Measurements from ENCODE around the gene PRLR. TPM values are rescaled to one million over a fixed set of nuclear protein-coding genes. Genes with fewer than 3 reads are reported as not detected.
A peak's percentile ranks its signal among the peaks of the same experiment; 100 is the strongest.

Gene PRLR
- total and polyA plus RNA-seq, 2 of the 8 experiments (the other 6 are each of a cell fraction or from before 2014, with no cell fraction given), result 0.53 to 2.5 TPM

- H2BK12ac ChIP-seq (ENCODE audit: low read depth, low read length), result no peak overlapping the region
- no peak overlapping the region for H3K14ac ChIP-seq (ENCODE audit: insufficient read length)
- no peaks in the 10 kb centered on the region for H3K23me2 ChIP-seq (ENCODE audit: low read depth, low read length)
- H2BK20ac ChIP-seq (ENCODE audit: low read length), result no peak overlapping the region
- no peak overlapping the region for H2BK120ac ChIP-seq (replicated peaks; ENCODE audit: low read depth, low read length)
- H3K79me1 ChIP-seq (ENCODE audit: low read depth, low read length), result no peaks in the 10 kb centered on the region
- no peaks in the 10 kb centered on the region for H4K20me1 ChIP-seq (replicated peaks in 1 of 2; ENCODE audit: control insufficient read depth in 1 of 2, insufficient read depth in 2 of 2, low read length in 2 of 2)
- no peaks in the 10 kb centered on the region for H3K79me2 ChIP-seq (ENCODE audit: control insufficient read depth in 1 of 2, insufficient read depth in 2 of 2, low read length in 2 of 2)
- H2BK5ac ChIP-seq (ENCODE audit: low read depth, low read length), result no peak overlapping the region
- H3K36me3 ChIP-seq (ENCODE audit: control insufficient read depth in 2 of 4, insufficient read depth in 4 of 4, low read length in 3 of 4), result no peaks in the 10 kb centered on the region; a peak in 1 of 8 replicates
- no peak overlapping the region for H3K56ac ChIP-seq (replicated peaks; ENCODE audit: insufficient read length, low read depth, low read length)
- H3K4ac ChIP-seq (replicated peaks; ENCODE audit: insufficient read length, low read depth, low read length), result no peak overlapping the region
- no peak overlapping the region for H2BK15ac ChIP-seq (ENCODE audit: low read length)
- CTCF ChIA-PET (ENCODE audit: partially characterized antibody), result interaction anchor here (1.2 kb wide), 1 partner anchor 16 kb away, joined by 4 read pairs; no protein-coding TSS in a partner anchor
- no peak overlapping the region for H3K18ac ChIP-seq (ENCODE audit: extremely low read depth, low read length)
- no peaks in the 10 kb centered on the region for H3K27me3 ChIP-seq (replicated peaks in 1 of 4; ENCODE audit: control insufficient read depth in 3 of 4, extremely low read depth in 1 of 4, insufficient read depth in 3 of 4, low read length in 3 of 4)
- H4K8ac ChIP-seq (ENCODE audit: extremely low read depth, insufficient read depth, low read length), result no peak overlapping the region
- H3K27ac ChIP-seq (ENCODE audit: low read depth, low read length), result no peak overlapping the region
- no peak overlapping the region for H2AK5ac ChIP-seq (ENCODE audit: low read depth, low read length)
- H2AFZ ChIP-seq (ENCODE audit: low read length), result peak overlapping the region; percentile 35; the same call in 1 of the 2 replicates
- no peak overlapping the region for H3K9ac ChIP-seq (replicated peaks in 1 of 4; ENCODE audit: extremely low read depth in 1 of 4, low read depth in 3 of 4, low read length in 3 of 4)
- no peak overlapping the region for H3K4me2 ChIP-seq (ENCODE audit: insufficient read depth in 1 of 2, low read depth in 2 of 2, low read length in 2 of 2)
- 92% methylated on average over 5 of the region's 5 CpGs; no CpG with 5 or more reads in 1 of the 2 experiments for WGBS, 2 experiments (ENCODE audit: extremely low coverage in 1 of 2, insufficient coverage in 1 of 2, insufficient read length in 1 of 2, insufficient replicate concordance in 2 of 2, low coverage in 1 of 2, low lambda C conversion rate in 2 of 2, missing lambda C conversion rate in 1 of 2)
- H4K5ac ChIP-seq (ENCODE audit: insufficient read length, low read depth, low read length), result no peak overlapping the region
- no peak overlapping the region for H4K91ac ChIP-seq (replicated peaks; ENCODE audit: insufficient read length, low read length)
- peaks cover 12 to 15% of the 10 kb centered on the region in 2 experiments for H3K9me3 ChIP-seq (ENCODE audit: insufficient read depth in 2 of 2, low read depth in 1 of 2, low read length in 1 of 2)
- H3K4me1 ChIP-seq (replicated peaks in 1 of 4; ENCODE audit: control insufficient read depth in 3 of 4, insufficient read depth in 4 of 4, low read length in 3 of 4), result peaks cover 0 to 4% (median under 1%) of the 10 kb centered on the region in 4 experiments; a peak in 2 of 7 replicates
- H3K4me3 ChIP-seq (ENCODE audit: extremely low read depth in 1 of 4, insufficient read depth in 2 of 4, low read depth in 3 of 4, low read length in 4 of 4), result no peak overlapping the region
- no peak overlapping the region for H3K23ac ChIP-seq (ENCODE audit: insufficient read length)
- FAIRE-seq (no peak), DNase-seq (ENCODE audit: low read depth in 1 of 2, low spot score in 2 of 2) (no peak)
- POLR2A ChIA-PET (ENCODE audit: partially characterized antibody), result no interaction called here
- TF ChIP-seq TBP (IDR thresholded peaks at IDR 0.05; ENCODE audit: low read depth, low read length) (no peak), RXRA (IDR thresholded peaks at IDR 0.05; ENCODE audit: insufficient read depth, low read depth, low read length) (no peak), RBBP5 (IDR thresholded peaks at IDR 0.05; ENCODE audit: borderline replicate concordance, low read depth, low read length) (no peak), KDM1A (IDR thresholded peaks at IDR 0.05; ENCODE audit: borderline replicate concordance, low read length) (no peak), CBX8 (IDR thresholded peaks at IDR 0.05; ENCODE audit: borderline replicate concordance, low read depth, low read length) (no peak), SIN3A (conservative IDR thresholded peaks at IDR 0.05 in 1 of 2, IDR thresholded peaks at IDR 0.05 in 1 of 2; ENCODE audit: low read depth in 1 of 2, low read length in 2 of 2) (no peak), FOSL1 (IDR thresholded peaks at IDR 0.05; ENCODE audit: insufficient read depth, low read depth, low read length) (no peak), RAD21 (IDR thresholded peaks at IDR 0.05 in 1 of 2, conservative IDR thresholded peaks at IDR 0.05 in 1 of 2; ENCODE audit: low read depth in 2 of 2, low read length in 2 of 2) (no peak), SIRT6 (IDR thresholded peaks at IDR 0.05; ENCODE audit: low read length) (no peak)
- TF ChIP-seq, protein P1, sequence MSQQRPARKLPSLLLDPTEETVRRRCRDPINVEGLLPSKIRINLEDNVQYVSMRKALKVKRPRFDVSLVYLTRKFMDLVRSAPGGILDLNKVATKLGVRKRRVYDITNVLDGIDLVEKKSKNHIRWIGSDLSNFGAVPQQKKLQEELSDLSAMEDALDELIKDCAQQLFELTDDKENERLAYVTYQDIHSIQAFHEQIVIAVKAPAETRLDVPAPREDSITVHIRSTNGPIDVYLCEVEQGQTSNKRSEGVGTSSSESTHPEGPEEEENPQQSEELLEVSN (IDR thresholded peaks at IDR 0.05), result no peak
These were observed 18.8 kb upstream of the PRLR start for GRCh38 chr5:35248843-35249780.
